ENCODE results near the gene SOX14.

The SOX14 gene

DNA sequence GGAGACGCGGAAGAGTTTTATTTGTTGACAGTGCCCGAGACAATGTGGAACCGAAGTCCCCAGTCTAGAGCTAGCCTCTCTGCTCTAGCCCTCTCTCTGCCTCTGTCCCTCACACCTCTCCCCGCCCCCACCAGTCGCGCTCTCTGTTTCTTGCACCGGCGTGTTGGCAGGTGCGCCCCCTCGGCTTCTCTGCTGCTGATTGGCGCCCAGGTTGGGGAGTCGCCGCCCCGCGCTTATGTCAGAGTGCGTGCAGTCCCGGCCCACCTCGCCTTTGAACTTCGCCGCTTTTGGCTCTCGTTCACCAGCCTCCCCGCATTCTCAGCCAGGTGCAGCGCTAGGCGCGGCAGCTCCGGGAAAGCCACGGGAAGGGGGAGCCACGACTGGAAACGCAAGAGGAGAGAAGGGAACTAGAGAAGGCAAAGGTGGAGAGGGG lies at the start of gene SOX14:
Gene SOX14, plus strand, starts transcription at position 315 of the 433 bp plus-strand sequence. CDS start 470 bp downstream, outside the sequence.
- no peak for DNase-seq (ENCODE audit: low read depth)

DNA sequence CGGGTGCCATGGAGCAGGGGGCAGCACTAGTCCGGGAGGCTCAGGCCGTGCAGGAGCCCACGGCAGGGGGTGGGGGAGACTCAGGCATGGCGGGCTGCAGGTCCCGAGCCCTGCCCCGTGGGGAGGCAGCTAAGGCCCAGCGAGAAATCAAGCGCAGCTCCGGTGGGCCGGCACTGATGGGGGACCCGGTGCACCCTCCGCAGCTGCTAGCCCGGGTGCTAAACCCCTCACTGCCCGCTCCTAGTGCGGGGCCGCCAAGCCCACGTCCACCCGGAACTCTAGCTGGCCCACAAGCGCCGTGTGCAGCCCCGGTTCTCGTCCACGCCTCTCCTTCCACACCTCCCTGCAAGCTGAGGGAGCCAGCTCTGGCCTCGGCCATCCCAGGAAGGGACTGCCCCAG lies 49.6 kb upstream of the SOX14 start:
- no peak for DNase-seq (ENCODE audit: low read depth)

DNA sequence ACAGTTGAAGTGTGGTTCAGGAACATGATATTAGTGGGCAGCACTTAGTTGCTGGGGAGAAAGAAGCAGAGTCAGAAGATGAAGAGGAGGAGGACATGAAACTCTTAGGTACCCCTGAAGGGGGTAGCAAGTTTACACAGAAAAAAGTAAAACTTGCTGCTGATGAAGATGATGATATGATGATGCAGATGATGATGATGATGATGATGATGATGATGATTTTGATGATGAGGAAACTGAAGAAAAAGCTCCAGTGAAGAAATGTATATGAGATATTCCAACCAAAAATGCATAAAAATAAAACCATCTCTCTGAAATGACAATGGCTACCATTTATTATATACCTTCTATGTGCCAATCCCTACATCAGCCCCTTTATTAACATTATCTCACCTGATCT lies 39.9 kb upstream of the SOX14 start:
- no peak for DNase-seq (ENCODE audit: low read depth)

DNA sequence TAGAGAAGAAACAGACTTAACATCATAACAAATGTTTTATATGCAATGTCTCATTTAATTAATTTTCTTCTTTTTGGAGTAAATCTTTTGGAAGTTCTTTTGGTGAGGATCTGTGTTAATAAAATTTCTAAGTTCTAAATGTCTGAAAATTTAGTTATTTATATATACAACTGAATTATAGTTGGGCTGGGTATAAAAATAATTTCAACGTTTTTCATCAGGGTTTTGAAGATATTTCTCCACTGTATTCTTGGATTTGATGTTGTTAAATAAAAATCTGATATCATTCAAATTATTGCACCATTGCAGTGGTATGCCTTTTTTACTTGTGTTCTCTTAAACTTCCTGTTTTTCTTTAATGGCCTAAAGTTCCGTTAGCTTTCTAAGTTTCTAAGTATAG lies 26.9 kb upstream of the SOX14 start:
- no peak for DNase-seq (ENCODE audit: low read depth)

DNA sequence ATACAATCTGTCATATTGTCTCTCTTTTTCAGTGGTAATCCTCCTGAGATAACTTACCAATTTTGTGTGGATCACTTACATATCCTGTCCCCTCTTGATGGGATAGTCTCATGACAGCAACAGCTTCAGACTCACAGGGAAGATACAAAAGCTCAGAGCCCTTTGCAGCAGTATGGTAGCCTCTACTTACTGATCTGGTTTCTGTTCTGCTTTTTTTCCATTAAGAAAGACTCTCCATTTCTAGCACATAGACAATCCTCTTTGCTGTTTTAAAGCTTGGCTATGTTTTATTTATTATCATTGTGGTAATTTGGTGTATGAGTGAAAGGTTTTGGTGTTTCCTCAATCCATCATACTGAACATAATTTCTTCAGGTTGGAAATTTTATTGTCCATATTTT lies 25.4 kb upstream of the SOX14 start:
- DNase-seq (ENCODE audit: low read depth), result no peak

DNA sequence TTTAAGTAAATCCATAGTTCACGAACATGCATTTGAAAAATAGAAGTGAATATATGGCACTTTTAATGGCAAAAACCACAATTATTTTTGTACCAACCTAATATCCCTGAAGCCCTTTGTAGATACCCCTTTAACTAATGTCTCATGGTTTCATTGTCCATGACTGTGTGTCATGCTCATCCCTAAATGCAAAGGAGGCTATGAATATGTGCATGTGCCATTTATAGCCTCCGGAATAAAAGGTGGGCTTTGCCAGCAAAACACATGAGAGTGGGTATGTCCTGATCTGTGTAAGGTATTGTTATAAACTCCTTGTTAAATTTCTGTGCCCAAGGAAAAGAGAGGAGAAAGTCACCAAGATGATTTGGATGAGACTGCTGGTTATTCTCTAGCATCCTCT lies 20.5 kb upstream of the SOX14 start:
- no peak for DNase-seq (ENCODE audit: low read depth)

DNA sequence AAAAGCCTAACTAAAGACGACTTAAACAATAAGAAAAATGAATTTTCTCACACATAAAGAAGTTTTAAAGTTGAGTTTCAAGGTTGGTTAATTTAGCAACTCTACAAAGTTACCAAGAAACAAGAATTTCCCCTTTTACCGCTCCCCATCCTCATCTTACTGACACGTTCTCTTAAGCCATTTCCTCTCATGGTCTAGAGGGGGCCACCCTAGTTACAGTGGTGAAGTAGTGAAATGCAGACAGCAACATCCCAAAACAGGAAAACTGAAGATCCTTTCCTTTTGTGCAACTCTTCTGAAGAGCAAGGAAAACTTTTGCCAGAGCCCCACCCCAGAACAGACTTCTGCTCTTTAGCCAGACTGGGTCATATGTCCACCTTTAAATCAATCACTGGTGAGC lies 17.3 kb upstream of the SOX14 start:
- no peak for DNase-seq (ENCODE audit: low read depth)

DNA sequence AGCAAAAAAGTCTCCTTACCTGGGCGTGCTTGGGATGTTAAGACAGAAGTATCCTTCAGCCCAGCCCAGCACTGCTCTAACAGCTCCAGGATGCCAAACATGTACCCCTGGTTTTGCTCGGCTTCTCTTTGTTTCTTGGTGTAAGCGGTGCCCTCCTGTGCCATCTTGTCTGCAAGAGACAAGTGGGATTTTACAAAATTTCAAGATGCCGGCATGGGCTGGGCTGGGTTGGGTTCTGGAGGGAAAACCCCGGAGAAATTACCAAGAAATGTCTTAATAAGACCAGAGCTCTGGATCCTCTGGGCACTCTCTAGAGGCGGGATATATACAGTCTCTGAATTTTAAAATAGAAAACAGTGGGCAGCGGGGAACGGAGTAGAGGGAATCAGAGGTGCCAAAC lies 4.6 kb upstream of the SOX14 start:
- DNase-seq (ENCODE audit: low read depth), result no peak

DNA sequence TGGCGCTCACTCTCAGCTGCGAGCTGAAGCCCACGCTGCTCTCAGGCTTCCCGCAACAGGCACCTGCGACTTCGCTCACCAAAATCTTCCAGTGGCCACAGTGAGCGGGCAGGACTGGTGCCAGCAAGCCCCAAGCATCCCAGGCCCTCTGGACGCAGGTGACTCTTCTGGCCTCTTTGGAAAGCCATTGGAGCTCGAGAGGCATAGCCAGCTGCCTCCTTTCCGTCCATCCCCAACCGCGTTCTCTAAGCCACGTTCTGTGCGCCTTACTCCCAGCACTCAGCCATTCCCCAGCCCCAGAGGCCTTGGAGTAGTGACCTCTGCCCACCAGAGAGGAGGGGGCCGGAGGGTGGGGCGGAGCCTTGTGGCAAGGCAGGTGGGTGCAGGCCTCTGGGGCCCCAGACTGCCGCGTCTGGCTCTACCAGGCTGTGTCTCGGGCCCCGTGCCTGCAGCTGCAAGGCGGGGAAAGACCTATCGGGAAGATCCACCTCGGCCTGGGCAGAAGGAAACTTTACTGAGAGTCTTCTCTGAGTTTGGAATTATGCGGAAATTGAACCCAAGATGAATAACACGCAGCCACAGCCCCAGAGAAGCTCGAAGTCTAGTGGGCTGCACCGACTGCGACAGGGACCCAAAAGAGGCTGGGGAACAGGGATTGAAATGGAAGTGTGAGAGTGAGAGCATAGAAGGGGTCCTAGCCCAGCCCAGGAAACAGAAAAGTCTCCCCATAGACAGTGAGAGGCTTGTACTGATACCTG lies 3.6 kb upstream of the SOX14 start:
- no peak for DNase-seq (ENCODE audit: low read depth)

DNA sequence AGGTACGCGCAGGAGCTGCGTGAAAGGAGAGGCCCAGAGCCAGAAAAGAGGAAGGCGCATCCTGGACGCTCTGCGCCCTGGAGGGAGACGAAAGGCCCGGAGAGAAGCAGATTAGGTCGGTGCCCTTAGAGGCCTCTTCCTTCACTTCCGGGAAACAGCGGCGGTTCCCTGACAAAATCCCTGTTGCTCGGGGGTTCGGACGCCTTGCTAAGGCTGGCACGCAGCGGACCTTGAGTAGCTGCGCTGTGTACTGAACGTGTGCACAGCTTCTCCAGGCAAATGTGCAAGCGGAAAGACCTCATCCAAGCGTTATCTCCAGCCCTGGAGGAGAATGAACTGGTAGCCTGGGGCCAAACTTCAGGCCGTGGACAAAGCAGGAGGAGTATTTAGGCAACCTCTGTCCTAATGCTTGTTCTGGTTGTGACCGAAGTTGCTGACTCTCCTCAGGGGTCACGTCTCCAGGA lies 3.0 kb upstream of the SOX14 start:
- DNase-seq (ENCODE audit: low read depth), result no peak

DNA sequence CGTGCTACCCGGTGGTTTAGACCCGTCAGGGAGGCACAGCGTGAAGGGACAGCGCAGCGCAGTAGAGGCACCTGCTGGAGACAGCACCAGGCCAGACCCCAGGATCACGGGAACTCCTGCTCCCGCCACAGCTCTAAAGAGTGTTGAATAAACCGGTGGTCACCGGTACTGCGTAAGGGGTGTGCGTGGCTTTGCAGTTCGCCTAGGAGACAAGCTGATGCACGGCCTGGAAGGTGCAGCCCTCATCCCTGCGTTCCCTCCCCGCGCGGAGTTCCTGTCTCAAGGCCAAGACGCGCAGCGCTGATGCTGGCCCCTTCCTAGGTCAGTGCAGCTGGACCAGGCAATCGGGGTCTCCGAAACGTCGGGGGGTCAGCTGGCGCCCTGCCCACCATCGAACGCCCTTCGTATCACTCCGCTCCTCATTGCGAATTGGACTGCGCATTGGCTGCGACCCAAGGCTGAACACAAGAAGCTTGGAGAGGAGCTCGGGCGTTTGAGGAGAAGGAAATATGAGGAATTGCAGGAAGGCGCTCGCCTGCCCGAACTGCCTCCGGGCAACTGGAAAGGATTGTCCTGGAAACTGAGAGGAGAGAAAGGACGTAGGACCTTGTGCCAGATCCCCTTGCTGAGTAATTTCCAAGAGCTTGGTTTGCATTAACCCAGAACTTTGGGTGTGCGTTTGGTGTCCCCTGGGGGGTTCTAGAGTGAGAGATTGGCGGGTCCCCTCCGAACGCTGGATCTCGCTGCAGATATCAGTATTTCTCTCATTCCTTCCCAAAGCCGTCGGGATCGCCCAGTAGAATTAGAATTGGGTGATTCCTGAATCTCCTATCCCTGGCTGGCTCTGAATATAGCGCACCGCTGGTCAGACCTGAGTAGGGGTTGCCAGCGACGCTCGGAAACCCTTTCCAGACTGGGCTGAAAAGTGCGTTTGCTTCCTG lies 2.3 kb upstream of the SOX14 start:
- DNase-seq (ENCODE audit: low read depth), result no peak

DNA sequence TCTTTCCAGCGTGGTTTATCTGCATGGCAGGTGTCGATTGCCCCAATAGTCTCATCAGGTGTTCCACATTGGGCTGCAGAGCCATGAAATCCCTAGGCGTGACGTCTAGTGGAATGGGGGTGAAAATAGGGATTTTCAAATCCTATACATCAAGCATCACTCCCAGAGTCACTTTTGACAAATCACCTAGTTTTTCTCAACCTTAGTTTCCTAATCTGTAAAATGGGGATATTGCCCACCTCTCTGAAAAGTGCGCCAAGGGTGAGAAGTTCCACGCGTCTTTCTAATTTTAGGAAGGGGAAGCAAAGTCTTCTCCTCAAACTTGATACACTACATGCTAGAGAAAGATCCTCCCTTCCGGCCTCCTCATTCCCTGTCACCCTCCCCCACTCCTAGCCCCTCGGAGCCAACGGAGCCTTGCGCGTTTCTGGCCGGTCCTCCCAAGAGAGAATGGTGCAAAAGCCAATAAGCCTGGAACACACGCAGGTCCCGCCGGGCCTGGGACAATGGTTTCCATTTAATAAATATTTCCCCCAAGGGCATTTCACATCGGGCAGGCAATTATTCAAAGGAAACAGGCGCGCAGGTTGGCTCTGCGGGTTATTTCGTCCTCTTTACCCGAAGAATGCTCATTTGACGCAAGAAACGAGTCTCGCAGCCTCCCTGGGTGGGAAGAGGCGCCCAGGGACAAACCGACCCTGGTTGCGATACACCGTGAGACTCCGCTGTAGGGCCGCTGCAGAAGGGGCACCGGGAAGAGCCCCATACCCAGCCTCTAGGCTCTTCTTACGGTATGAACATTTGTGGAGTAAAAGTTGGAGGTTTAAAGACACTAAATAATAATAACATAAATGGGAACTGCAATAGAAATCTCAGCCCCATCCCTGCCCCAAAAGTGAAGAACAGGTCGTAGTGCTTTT lies 1.2 kb upstream of the SOX14 start:
- DNase-seq (ENCODE audit: low read depth), result no peak

DNA sequence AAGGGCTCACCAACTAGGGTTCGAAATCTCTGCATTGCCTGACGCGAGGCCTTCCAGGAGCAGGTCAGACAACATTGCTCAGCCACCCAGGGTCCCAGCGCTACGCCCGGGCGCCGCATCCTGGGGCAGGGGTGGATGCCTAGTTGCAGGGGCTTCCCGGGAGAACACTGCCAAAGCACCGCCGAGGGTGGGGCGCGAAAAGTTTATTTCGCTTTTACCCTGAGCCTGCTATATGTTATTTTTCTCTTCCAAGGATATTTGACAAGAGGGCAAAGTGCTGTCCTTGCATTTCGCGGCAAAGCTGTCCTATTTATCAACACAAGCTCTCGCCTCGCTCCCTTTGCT lies 549 bp upstream of the SOX14 start:
- DNase-seq (ENCODE audit: low read depth), result no peak

DNA sequence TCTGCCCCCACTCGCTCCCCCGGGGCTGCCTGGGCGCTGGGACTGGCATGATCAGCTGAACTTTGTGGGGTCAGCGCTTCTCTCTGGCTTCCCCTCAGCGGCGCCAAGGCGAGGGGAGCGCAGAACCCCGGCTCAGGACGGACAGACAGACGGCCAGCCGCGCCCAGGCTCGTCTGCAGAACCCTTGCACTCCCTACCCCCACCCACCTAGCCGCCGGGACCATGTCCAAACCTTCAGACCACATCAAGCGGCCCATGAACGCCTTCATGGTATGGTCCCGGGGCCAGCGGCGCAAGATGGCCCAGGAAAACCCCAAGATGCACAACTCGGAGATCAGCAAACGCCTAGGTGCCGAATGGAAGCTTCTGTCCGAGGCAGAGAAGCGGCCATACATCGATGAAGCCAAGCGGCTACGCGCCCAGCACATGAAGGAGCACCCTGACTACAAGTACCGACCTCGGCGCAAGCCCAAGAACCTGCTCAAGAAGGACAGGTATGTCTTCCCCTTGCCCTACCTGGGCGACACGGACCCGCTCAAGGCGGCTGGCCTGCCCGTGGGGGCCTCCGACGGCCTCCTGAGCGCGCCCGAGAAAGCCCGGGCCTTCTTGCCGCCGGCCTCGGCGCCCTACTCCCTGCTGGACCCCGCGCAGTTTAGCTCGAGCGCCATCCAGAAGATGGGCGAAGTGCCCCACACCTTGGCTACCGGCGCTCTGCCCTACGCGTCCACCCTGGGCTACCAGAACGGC lies 621 bp downstream of the SOX14 start:
- no peak for DNase-seq (ENCODE audit: low read depth)

DNA sequence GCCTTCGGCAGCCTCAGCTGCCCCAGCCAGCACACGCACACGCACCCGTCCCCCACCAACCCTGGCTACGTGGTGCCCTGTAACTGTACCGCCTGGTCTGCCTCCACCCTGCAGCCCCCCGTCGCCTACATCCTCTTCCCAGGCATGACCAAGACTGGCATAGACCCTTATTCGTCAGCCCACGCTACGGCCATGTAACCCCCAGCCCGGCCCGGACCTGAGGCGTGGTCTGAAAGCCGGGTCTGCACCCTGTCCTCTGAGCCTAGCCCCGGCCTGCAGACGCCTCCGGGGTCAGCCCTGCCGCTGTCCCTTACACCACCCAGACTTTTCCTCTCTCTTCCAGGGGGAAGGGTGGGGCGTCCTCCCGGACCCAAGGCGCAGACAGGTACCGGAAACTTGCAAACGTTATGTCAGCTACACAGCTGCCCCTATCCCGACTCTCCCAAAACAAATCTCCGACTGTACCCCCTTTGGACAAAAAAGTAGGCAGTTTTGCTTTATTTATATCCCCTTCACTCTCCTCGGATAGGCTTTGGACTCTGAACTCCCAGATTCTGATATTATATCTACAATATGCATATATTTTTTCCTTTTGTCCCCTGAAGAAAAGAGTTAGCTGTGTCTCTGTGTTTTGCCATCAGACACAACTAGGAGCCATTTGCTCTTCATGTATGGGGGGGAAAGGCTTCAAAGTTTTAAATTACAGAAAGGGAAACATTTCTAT lies 1.4 kb downstream of the SOX14 start:
- DNase-seq (ENCODE audit: low read depth), result no peak

DNA sequence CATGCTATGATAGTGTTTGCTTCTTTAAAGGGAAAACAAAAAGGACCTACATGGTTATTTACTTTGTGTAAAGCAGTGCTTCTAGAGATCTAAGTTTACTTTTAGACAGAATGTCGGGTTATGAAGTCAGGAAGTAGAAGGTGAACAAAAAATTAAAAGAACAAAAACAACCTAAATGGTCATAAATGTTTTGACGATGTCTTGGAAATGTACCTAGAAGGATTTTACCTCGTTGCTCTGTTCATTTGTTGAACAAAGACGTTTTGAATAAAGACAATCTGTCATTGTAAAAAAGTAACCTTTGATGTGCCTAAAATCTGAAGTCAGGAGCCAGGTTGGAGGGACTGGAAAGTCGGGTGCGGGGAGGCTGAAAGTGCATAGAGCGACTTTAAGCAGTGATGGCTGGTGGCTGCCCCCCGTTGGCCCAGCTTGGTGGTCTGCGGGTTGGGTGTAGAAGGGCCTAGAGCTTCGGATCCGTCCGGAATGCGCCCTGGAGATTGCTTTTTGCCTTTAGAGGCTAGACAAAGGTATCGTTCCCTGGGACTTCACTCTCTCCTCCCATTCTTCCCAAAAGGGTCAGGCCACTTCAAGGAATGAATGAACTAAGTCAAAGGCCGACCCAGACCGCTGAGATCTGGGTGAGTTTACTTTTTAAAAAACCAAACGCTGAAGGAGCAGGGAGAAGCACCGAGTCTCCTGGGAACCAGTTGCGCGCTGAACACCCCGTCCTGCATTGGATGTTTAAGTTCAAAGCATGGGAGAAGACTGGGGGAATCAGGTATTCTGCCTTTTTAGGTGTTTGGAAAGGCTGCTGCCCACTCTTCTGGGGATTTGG lies 2.1 kb downstream of the SOX14 start:
- DNase-seq (ENCODE audit: low read depth), result no peak

DNA sequence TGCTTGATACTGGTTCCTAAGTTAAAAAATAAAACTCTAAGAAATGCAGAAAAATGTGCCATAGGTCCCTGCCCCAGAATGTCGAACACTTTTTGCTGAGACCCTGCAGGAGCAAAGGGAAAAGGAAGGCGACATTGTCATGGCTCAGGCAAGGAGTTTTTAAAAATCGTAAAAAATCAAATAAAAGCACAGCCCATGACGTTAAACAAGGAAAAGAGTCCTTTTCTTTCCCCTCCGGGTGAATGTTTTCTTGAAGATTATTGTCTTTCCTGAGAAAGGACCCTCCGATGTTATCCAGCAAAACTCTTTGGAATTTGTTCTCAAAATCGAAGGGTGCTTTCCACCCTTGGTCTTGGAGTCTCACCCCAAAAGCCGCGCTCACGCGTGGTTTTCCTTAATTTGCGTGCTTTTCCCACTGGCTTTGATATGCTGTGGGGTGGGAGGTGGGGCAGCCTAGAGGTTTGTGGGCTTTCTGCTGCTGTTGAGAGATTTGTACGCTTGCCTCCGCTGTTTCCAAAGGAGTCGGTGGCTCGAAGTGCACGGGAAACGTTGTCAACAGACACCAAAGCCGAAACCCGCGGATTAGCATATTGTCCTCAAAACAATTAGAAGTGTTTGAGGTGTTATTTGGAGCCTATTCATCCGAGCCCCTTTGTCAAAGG lies 2.9 kb downstream of the SOX14 start:
- DNase-seq (ENCODE audit: low read depth), result no peak

DNA sequence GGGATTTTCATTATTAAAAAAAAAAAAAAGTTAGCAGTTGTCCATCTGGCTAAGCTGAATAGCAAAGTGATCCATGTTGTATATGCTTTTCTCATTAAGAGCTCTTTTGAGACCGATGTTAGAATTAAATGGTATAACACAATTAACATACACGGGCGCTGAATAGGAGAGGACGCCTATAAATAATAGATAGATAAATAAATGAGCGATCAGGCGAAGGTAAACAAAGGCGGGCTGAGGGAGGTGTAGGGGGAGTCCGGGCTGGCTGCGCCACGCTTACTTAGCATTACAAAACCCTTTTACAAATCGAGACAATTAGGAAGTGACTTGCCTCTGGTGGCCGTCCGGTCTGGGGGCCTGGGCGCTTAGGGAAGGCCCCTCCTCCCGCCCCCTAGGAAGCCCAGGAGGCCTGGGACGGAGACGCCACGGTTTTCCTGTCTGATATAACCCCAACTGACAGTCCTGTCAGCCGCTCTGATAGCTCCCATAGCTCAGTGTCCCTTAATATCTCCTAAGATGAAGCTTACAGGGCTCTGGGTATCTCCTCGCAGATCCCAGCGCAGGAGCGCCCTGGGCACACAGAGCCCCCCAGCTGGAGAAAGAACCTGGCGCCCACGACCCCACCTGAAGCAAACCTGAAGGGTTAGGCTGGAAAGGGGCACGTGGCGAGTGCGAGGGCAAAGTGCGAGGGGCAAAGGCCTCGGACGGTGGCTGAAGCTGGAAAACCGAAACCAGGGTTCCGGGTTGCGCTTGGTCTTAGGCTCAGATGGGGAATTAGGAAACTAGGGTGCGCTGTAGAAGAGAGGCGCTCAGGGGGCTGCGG lies 3.6 kb downstream of the SOX14 start:
- no peak for DNase-seq (ENCODE audit: low read depth)

Data from fibroblast of the conjunctiva (primary cell).